HG03342 (cell line): ENCODE measurements around the gene UNC45A.
"Not testable (repeated sequence)": the region's sequence is repeated elsewhere in the genome, so short reads cannot be mapped to it uniquely, and the experiment has no call there.

ENCODE experiments used
- ATAC-seq: cut with Tn5 transposase; IDR thresholded peaks from one replicate; pipeline ENCODE4 v1.9.1; 2021; ENCODE audit warnings: mild to moderate bottlenecking, moderate library complexity; ENCODE audit not compliant: unreplicated experiment

The UNC45A gene

GRCh38 chr15:90903733-90904536 lies 31.1 kb upstream of the UNC45A start:
- ATAC-seq = no peak

- ATAC-seq = no peak
These were observed 30.3 kb upstream of the UNC45A start for GRCh38 chr15:90904746-90905145.

- no peak for ATAC-seq
These were observed 29.5 kb upstream of the UNC45A start for GRCh38 chr15:90905306-90906180.

- no peak for ATAC-seq
These were observed 28.8 kb upstream of the UNC45A start for GRCh38 chr15:90906181-90906849.

GRCh38 chr15:90907051-90907660 lies 27.9 kb upstream of the UNC45A start:
- no peak for ATAC-seq

- ATAC-seq = no peak
These were observed 27.1 kb upstream of the UNC45A start for GRCh38 chr15:90907838-90908507.

- not testable (repeated sequence) for ATAC-seq
These were observed 25.6 kb upstream of the UNC45A start for GRCh38 chr15:90909449-90909848.

- ATAC-seq = no peak
These were observed 25.1 kb upstream of the UNC45A start for GRCh38 chr15:90909976-90910375.

GRCh38 chr15:90910441-90911301 lies 24.4 kb upstream of the UNC45A start:
- ATAC-seq = no peak

GRCh38 chr15:90911302-90911623 lies 23.8 kb upstream of the UNC45A start:
- no peak for ATAC-seq

- no peak for ATAC-seq
These were observed 22.9 kb upstream of the UNC45A start for GRCh38 chr15:90911906-90912769.

- ATAC-seq = no peak
These were observed 22.4 kb upstream of the UNC45A start for GRCh38 chr15:90912770-90913075.

- ATAC-seq = no peak
These were observed 21.6 kb upstream of the UNC45A start for GRCh38 chr15:90913398-90913944.

- ATAC-seq = no peak
These were observed 20.6 kb upstream of the UNC45A start for GRCh38 chr15:90914305-90915080.

GRCh38 chr15:90915216-90915807 lies 19.8 kb upstream of the UNC45A start:
- no peak for ATAC-seq

- no peak for ATAC-seq
These were observed 19.2 kb upstream of the UNC45A start for GRCh38 chr15:90915808-90916440.

- no peak for ATAC-seq
These were observed 18.6 kb upstream of the UNC45A start for GRCh38 chr15:90916461-90916860.
